Testis (tissue), 2 donors: ENCODE results near the gene TAF8.

ENCODE experiments used
- POLR2A ChIP-seq: fragments of 450-650 bp; IDR thresholded peaks from one replicate; pipeline ENCODE4 v1.6.1; 2017; ENCODE audit warnings: antibody characterized with exemption, mild to moderate bottlenecking, moderate library complexity
- TF ChIP-seq, protein P1 (sequence below), 3 experiments: fragments of 450-650 bp in 2 of 3; fragments of 200-600 bp in 1 of 3; sonication (generic) in 1 of 3; IDR thresholded peaks; one replicate each; pipeline ENCODE4 v1.5.1; 2016 to 2019; ENCODE audit warnings: antibody characterized with exemption in 3 of 3, mild to moderate bottlenecking in 2 of 3, moderate library complexity in 1 of 3

DNA sequence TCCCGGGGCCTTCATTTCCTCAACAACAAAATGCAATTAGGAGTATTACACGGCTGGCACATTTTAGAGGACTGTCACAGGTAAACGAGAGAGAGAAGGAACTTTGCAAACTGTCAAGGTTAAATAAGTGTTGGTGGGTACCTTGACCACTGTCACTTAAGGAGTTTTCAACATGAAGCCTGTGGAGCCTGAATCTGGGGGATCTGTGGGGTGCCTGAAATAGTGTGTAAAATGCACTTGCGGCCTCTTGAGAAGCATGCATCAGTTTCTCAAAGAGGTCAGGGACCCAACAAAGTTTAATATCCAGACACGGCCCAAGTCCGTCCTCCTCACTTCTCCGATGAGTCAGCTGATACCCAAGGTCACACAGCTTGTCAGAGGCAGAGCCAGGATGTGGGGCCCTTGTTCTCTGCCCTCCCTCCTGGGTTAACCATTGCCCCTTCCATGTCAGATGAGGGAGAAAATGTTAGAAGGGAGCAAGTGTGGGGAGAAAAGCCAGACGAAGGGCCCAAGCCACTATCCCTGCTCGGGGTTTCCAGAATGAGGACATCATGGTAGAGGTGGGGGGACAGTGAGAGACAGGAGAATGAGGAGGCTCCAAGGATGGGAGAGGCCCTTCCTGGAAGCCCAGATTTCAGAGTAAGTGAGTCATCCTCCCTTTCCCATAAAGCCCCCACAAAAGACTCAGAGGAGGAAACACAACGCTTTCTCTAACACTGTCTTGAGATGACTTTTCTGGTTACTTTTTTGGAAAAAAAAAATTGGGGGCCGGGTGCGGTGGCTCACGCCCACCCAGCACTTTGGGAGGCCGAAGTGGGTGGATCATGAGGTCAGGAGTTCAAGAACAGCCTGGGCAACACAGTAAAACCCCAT lies 49.9 kb downstream of the TAF8 start:
- TF ChIP-seq, protein P1, sequence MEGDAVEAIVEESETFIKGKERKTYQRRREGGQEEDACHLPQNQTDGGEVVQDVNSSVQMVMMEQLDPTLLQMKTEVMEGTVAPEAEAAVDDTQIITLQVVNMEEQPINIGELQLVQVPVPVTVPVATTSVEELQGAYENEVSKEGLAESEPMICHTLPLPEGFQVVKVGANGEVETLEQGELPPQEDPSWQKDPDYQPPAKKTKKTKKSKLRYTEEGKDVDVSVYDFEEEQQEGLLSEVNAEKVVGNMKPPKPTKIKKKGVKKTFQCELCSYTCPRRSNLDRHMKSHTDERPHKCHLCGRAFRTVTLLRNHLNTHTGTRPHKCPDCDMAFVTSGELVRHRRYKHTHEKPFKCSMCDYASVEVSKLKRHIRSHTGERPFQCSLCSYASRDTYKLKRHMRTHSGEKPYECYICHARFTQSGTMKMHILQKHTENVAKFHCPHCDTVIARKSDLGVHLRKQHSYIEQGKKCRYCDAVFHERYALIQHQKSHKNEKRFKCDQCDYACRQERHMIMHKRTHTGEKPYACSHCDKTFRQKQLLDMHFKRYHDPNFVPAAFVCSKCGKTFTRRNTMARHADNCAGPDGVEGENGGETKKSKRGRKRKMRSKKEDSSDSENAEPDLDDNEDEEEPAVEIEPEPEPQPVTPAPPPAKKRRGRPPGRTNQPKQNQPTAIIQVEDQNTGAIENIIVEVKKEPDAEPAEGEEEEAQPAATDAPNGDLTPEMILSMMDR (IDR thresholded peaks at IDR 0.05) = no peak
- no peak for TF ChIP-seq POLR2A
